ENCODE data around the gene CD99. TPM values are rescaled to one million over a fixed set of nuclear protein-coding genes. Genes with fewer than 3 reads are reported as not detected.

CD99 gene
- total RNA-seq, 1 experiment from 2014 or later: 92.1 TPM

DNA sequence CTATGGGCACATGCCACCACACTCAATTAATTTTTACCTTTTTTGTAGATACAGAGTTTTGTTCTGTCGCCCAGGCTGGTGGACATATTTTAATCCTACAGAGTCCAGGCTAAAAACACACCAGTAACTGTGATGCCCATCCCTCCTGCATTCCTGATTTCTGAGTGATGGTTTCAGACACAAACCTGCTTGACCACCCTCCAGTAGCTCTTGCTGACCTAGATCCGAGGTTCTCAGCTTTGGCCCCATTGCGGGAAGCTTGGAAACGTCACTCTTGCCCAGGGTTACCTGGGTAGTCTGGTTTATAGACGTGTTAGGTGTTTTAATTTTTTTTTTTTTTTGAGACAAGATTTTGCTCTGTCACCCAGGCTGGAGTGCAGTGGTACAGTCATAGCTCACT is 7.5 kb downstream of the CD99 start:
- DNase-seq: no peak
- no CpG with 5 or more reads among the region's 5 CpGs for WGBS (ENCODE audit: extremely low coverage, insufficient read length, low lambda C conversion rate)
- H3K27ac ChIP-seq (ENCODE audit: insufficient read length, low read depth, low read length): no peak overlapping the region
- H2BK12ac ChIP-seq (ENCODE audit: insufficient read length, low read depth, low read length): no peak overlapping the region
- peaks cover 0 to 11% (median 11%) of the 10 kb centered on the region in 3 experiments; a peak in 5 of 7 replicates for H3K36me3 Mint-ChIP-seq (ENCODE audit: insufficient read depth in 1 of 3, low read depth in 3 of 3)
- H2BK15ac ChIP-seq (ENCODE audit: low read depth, low read length): no peak overlapping the region
- H3K14ac ChIP-seq (ENCODE audit: insufficient read depth, low read length): no peak overlapping the region
- no peak overlapping the region for H3K9ac ChIP-seq (ENCODE audit: extremely low read depth, insufficient read length, low read length)
- no peak overlapping the region for H2BK20ac ChIP-seq (ENCODE audit: low read depth, low read length, poor library complexity, severe bottlenecking)
- H2AK5ac ChIP-seq (ENCODE audit: insufficient read length, low read length): no peak overlapping the region
- no peak overlapping the region for H4K91ac ChIP-seq (ENCODE audit: insufficient read length, low read depth, low read length)
- H3K9me3 ChIP-seq (ENCODE audit: control insufficient read depth, low read depth, low read length): no peaks in the 10 kb centered on the region
- no peak overlapping the region for H4K5ac ChIP-seq (ENCODE audit: insufficient read length, low read depth, low read length)
- no peak overlapping the region for H4K8ac ChIP-seq (replicated peaks; ENCODE audit: insufficient read length, low read depth, low read length)
- H3K4me1 ChIP-seq (ENCODE audit: insufficient read depth, low read length): no peaks in the 10 kb centered on the region
- no peak overlapping the region for H3K23ac ChIP-seq (ENCODE audit: insufficient read length, low read depth, low read length)
- peaks cover 4% of the 10 kb centered on the region; the same call in 1 of the 2 replicates for H3K27me3 ChIP-seq (ENCODE audit: insufficient read depth, low read length)
- no peak overlapping the region for H3K4me2 ChIP-seq (ENCODE audit: insufficient read depth, insufficient read length, low read length)
- no peak overlapping the region for H2AFZ ChIP-seq (ENCODE audit: low read length)
- no peak overlapping the region for H3K4ac ChIP-seq (ENCODE audit: low read depth, low read length)
- peaks cover 16% of the 10 kb centered on the region for H3K27me3 Mint-ChIP-seq (ENCODE audit: low read depth)
- H2BK5ac ChIP-seq (ENCODE audit: insufficient read length, low read length): no peak overlapping the region
- no peak overlapping the region for H3K56ac ChIP-seq (ENCODE audit: insufficient read length, low read depth, low read length)
- H3K79me2 ChIP-seq (ENCODE audit: insufficient read depth, low read length): no peaks in the 10 kb centered on the region
- H3K4me1 Mint-ChIP-seq: peaks cover 29 to 32% of the 10 kb centered on the region in 2 experiments
- no peaks in the 10 kb centered on the region for H3K23me2 ChIP-seq (ENCODE audit: insufficient read length, low read depth, low read length, poor library complexity, severe bottlenecking)
- TF ChIP-seq, protein P1, sequence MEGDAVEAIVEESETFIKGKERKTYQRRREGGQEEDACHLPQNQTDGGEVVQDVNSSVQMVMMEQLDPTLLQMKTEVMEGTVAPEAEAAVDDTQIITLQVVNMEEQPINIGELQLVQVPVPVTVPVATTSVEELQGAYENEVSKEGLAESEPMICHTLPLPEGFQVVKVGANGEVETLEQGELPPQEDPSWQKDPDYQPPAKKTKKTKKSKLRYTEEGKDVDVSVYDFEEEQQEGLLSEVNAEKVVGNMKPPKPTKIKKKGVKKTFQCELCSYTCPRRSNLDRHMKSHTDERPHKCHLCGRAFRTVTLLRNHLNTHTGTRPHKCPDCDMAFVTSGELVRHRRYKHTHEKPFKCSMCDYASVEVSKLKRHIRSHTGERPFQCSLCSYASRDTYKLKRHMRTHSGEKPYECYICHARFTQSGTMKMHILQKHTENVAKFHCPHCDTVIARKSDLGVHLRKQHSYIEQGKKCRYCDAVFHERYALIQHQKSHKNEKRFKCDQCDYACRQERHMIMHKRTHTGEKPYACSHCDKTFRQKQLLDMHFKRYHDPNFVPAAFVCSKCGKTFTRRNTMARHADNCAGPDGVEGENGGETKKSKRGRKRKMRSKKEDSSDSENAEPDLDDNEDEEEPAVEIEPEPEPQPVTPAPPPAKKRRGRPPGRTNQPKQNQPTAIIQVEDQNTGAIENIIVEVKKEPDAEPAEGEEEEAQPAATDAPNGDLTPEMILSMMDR (conservative IDR thresholded peaks at IDR 0.05): no peak
- no peak overlapping the region for H3T11ph ChIP-seq (ENCODE audit: low read length)
- no peaks in the 10 kb centered on the region; a peak in 2 of 5 replicates for H3K9me3 Mint-ChIP-seq
- H3K18ac ChIP-seq (ENCODE audit: insufficient read length, low read depth, low read length): no peak overlapping the region
- no peak overlapping the region for H3K27ac Mint-ChIP-seq
- no peak overlapping the region for H2BK120ac ChIP-seq (ENCODE audit: low read depth, low read length, poor library complexity, severe bottlenecking)
- H3K79me1 ChIP-seq (ENCODE audit: insufficient read depth, low read depth, low read length, poor library complexity, severe bottlenecking): no peaks in the 10 kb centered on the region
- H4K20me1 ChIP-seq (ENCODE audit: control insufficient read depth, insufficient read depth, insufficient read length): no peaks in the 10 kb centered on the region
- H3K4me3 Mint-ChIP-seq: no peak overlapping the region
